Measurements from ENCODE around the gene CLDN4. TPM values are rescaled to one million over a fixed set of nuclear protein-coding genes. Genes with fewer than 3 reads are reported as not detected.

CLDN4 gene
- total and polyA plus RNA-seq, 9 of the 15 experiments (the other 6 are each of a cell fraction or from before 2014, with no cell fraction given) = 0.05 to 0.60 (median 0.06) TPM; not detected in 3

GRCh38 chr7:73850781-73851207 lies 20.0 kb downstream of the CLDN4 start (continued):
- 0 out of 2 replicates have a peak, but pooled peaks have one; percentile 19 for TF ChIP-seq ZNF644 (tag; IDR thresholded peaks at IDR 0.05; ENCODE audit: low read depth)
- no peak for TF ChIP-seq E2F1 (CRISPR knock-in tag; IDR thresholded peaks at IDR 0.05)
- TF ChIP-seq HCFC1 (IDR thresholded peaks at IDR 0.05; ENCODE audit: low read depth, low read length) = no peak
- TF ChIP-seq L3MBTL2 (IDR thresholded peaks at IDR 0.05) = peak; percentile 8
- TF ChIP-seq FOS (IDR thresholded peaks at IDR 0.05; ENCODE audit: extremely low read depth, insufficient read length) = no peak
- no peak for TF ChIP-seq MXD1 (CRISPR knock-in tag; IDR thresholded peaks at IDR 0.05; ENCODE audit: borderline replicate concordance, poor library complexity, severe bottlenecking)
- TF ChIP-seq FOXP4 (CRISPR knock-in tag; IDR thresholded peaks at IDR 0.05; ENCODE audit: borderline replicate concordance) = no peak
- peak; percentile 64 for TF ChIP-seq MAFF (IDR thresholded peaks at IDR 0.05; ENCODE audit: low read length)
- no peak for TF ChIP-seq COPS2 (conservative IDR thresholded peaks at IDR 0.05)
- peak; percentile 26; the same call in 1 of the 2 replicates for TF ChIP-seq HDAC2 (IDR thresholded peaks at IDR 0.05)
- TF ChIP-seq KLF13 (tag; IDR thresholded peaks at IDR 0.05; ENCODE audit: borderline replicate concordance, low read depth) = no peak
- peak in 1 of 2 experiments; percentile 83; a peak in 2 of 4 replicates for TF ChIP-seq ZNF318 (IDR thresholded peaks at IDR 0.05; ENCODE audit: borderline replicate concordance in 1 of 2, low read depth in 1 of 2)
- peak; percentile 46; the same call in 1 of the 2 replicates for TF ChIP-seq DPF2 (IDR thresholded peaks at IDR 0.05)
- TF ChIP-seq GTF2B (IDR thresholded peaks at IDR 0.05; ENCODE audit: extremely low read depth, insufficient read length) = no peak
- no peak for TF ChIP-seq MCM5 (IDR thresholded peaks at IDR 0.05; ENCODE audit: low read depth)
- no peak for TF ChIP-seq TAF15 (IDR thresholded peaks at IDR 0.05; ENCODE audit: low read depth, low read length)

Data from K562 (cell line).